D341Med (cell line): ENCODE measurements around the gene DNAI1.

ENCODE experiments used
- DNase-seq: peaks from one replicate; pipeline ENCODE4 v3.0.0; 2012; ENCODE audit warnings: low spot score

Gene DNAI1

GRCh38 chr9:34545497-34545896, 86.9 kb downstream of the DNAI1 start:
- DNase-seq = no peak

DNA sequence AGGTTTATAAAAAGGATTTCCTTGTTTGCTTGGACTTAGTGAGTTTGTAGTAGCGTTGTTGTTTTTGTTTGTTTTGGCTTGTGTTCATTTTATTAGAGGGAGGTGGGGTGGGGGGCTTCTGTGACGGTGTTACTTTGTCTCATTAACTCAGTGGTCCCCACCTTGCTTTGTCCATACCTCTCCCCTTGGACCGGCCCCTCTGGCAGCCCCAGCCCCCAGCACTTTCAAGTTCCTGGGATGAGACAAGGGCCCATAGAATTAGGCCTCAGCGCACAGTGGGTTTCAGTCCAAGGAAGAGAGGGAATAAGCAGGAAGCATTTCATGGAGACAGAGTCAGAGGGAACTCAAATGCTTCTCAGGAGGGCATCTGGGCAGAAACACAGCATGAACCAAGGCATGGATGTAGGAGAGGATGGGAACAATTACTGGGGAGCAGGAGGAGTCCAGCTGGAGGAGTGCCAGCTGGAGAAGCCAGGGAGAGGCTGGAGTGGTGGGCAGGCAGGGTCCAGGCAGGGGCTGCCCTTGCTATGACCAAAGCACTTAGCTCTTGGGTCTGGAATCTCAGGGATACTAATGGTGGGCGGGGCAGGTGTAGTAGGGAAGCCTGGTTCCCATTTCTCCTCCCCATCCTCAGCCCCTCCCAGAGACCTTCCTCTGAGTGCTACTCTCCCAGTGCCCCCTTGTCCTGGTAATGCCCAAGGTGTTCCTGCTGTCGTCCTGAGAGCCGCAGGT, 87.7 kb downstream of the DNAI1 start:
- DNase-seq = no peak

DNA sequence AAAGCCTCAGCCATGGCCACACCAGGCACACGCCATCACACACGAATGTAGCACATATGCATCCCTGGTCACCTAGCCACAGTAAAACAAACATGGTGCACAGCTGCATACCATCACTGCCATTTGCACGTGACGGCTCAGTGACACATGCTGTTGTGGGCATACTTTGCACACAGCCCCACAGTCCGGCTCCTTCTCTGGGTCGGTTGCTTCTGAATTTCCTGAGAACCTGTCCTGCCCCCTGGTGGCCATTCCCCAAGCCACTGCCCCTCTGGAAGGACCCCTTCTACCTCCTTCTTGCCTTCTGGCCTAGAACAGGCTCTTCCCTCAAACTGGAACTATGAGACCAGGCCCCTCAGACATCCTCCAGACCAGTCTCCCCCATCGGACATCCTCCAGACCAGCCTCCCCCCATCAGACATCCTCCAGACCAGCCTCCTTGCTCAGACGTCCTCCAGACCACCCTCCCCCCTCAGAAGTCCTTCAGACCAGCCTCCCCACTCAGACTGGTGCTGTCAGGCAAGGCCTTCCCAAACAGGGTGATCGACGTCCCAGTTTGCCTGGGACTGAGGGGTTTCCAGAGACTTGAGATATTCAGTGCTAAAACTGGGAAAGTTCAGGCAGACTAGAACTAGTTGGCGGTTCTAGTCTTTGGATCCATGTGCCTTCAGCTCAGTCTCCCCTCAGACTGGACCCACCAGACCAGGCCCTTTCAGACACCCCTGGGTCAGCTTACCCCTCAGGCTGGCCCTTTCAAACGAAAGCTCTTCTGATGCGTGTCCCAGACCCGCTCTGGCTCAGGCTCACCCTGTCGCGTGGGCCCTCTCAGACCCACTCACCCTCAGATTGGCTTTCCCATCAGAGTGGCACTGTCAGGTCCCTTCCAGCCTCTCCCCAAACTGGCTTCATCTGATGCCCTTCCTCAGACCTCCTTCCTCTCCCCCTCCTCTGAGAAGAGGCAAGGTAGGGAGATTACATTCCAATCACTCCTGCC, 88.5 kb downstream of the DNAI1 start:
- DNase-seq = peak; percentile 81

DNA sequence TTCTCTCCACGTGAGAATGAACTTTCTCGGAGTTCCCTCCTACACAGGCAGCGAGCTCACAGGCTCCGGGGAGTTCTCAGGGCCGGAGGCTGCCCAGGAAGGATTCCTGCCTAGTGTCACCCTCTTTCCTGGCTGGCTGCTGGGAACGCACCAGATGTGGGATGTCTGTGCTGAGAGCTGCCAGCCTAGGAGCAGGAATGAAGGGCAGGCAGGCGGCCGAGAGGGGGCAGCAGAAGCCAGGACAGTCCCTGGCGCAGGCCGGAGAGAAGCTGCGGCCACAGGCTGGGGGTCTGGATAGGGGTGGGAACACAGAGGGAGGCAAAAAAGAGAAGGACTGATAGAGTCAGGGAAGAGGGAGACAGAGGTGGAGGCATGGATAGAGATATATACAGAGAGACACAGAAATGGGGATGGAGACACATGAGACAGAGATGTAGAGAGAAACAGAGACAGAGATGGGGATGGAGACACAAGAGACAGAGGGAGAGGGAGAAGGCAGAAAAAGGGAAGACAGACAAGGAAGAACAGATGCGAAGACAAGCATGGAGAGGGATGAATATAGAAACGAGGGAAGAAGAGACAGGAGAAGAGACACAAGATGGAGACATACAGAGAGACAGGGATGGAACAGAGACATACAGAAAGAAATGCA, 89.5 kb downstream of the DNAI1 start:
- peak; percentile 88 for DNase-seq

GRCh38 chr9:34549407-34549732, 90.8 kb downstream of the DNAI1 start:
- no peak for DNase-seq

DNA sequence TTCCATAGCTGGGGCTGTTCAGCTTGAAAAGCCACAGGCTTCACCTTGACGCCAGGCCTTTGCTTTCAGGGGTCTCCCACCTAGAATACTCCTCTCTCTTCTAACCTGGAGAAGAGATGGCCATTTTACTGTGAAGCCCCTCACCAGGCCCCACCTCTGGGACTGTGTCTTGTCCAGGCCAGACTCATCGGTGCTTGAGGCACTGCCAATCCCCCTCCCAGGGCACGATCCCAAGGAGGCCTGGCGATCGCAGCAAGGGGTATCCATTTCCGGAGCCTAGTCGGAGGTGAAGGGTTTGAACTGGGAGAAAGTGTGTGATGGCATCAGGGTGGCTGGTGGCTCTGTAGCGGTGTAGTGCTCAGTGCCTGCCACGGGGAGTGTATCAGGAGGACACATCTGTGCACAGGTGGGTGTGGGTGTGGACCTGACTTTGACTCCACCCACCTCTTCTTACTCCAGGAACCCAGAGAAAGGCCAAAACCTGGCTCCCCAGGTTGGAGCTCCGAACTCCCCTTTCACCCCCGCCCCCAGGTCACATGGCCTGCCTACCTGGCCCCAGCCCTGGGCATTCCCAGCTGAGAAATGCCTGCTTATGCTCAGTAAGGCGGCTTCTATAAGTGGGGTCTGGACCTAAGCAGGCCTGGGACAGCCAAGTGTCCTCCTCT, 91.5 kb downstream of the DNAI1 start:
- no peak for DNase-seq

DNA sequence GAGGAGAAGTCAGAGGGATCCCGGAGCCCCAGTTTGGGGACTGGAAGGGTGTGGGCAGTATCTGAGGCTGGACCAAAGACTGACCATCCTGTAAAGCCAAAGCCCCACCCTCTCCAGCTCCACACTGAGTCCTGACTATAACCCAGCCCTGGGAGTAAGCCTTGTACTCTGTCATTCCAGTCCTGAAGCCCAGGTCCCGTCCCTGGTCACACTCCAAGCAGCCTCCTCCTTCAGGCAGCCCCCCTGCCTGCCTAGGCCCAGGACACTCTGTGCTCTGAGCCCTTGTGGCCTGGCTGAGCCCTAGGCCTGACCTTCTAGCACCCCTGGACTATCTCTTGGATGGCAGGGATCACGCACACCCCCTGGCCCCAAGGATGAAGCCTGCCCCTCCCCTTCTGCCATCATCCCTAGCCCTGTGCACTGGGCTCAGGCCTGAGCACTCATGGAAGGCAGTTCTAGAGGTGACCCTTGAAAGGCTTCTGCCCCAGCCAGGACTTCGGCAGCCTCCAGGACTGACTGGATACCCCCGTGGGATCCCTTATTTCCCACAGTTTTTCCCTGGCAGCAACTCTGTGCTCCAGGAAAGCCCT, 92.2 kb downstream of the DNAI1 start:
- no peak for DNase-seq

- no peak for DNase-seq
Observed at GRCh38 chr9:34551751-34552605, 93.4 kb downstream of the DNAI1 start.

GRCh38 chr9:34552606-34552981, 94.0 kb downstream of the DNAI1 start:
- DNase-seq = no peak

- no peak for DNase-seq
Observed at GRCh38 chr9:34552986-34553385, 94.4 kb downstream of the DNAI1 start.

DNA sequence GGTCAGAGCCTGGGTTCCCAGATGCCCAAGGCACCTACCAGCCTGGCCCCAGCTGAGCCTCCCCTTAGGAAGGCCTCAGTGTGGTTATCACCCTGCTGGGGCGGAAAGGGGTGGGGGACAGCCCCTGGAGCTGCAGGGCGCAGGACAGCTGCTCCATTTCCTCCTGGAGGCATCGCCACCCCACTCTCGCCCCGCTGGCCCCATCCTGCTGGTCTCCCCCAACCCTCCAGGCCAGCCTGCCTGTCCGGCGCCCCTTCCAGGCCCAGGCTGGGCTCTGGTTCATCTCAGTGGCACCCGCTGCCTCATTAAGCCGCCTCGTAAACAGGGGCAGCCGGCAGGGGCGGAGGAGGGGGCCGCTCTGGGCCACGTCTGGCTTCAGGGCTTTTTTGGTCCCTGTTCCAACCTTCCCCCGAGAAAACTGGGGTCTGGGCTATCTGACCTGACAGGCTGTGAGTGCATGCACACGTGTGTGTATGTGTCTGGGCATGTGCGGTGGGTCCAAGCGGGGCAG, 95.0 kb downstream of the DNAI1 start:
- DNase-seq = no peak

DNA sequence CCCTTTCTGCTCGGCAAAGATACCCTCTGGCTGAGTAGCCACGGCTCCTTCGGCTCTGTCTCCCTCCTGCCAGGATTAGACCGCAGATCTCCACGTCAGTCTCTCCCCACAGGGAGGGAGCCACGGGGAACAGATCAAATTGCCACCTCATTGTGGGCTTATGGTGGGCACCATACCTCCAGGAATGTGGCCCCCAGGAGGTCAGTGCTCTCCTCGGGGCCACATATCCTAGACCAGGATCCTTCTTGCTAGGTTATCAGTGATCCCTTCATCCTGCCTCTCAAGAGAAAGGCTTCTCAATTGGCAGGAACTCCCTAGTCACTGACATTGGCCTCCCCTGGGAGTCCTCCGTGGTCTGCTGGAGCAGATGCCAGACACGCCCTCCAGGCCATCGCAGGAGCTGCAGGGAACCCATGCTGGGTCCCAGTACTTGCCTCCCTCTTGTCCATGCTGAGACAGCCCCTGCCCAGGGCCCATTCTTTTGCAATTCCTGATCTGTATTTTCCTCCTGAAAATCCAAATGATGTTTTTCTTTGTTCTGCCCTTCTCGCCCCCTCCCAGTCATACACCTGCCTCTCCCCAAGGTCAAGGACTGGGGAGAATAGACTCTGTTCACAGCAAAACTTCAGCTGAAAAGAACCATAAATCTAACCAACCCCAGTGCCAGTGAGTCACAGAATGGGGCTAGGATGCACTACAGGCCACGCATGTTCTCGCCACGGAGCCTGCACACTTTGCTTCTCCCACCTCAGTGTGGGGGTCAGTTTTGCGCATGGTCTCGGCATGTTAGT, 95.8 kb downstream of the DNAI1 start:
- peak; percentile 80 for DNase-seq

DNA sequence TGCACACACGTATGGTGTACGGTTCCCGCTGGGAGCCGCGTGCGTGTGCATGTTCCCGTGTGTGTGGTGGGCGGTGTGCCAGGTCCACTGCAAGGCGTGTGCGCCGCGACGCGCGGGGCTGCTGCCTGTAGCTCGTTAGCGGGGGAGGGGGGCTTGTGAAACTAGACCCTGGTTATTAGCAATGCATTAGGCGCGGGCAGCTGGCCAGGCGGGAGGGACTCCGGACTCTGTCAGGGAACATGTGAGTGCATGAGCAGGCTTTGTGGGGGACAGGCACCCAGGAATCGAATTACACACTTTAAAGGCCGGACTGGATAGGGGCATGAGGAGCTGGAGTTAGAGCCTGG, 96.4 kb downstream of the DNAI1 start:
- no peak for DNase-seq

DNA sequence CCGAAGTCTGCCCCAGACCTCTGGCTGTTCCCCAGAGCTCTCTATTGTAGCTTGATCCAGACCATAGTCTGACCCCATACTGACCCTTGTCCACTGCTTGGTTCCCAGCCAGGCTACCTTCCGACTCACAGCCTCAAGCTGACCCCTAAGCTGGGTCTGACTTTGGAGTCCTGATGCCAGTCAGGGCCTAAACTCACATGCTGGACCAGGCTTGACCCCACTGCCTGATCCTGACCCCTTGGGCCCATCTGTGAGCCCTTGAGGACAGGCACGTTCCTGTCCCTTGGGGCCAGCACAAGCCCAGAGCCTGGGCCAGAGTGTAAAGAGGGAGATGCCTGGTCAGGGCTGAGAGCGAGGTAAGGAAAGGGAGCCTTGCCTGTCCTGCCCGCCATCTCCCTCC, 96.9 kb downstream of the DNAI1 start:
- no peak for DNase-seq

- DNase-seq = no peak
Observed at GRCh38 chr9:34555936-34556525, 97.4 kb downstream of the DNAI1 start.

- DNase-seq = no peak
Observed at GRCh38 chr9:34556949-34557348, 98.3 kb downstream of the DNAI1 start.

- no peak for DNase-seq
Observed at GRCh38 chr9:34557426-34558321, 99.1 kb downstream of the DNAI1 start.

DNA sequence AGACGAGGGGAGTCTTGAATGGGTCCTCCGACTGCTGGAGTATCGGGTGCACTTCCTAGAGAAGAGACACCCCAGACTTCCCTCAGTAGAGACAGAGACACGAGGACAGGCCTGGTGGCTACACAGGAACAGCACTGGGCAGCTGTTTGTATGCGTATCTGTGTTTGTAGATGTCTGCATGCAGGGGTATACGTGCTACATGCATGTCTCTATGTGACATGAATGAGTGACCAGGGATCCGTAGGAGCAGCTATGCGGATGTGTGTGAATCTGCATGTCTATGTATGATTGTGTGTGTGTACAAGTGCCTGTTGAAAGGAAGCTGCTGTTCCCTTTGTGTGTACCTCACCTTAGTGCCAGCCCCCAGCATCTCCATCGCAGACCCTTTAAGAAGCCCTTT, 99.8 kb downstream of the DNAI1 start:
- DNase-seq = no peak
